ENCODE data around the gene AOX1. TPM values are rescaled to one million over a fixed set of nuclear protein-coding genes. Genes with fewer than 3 reads are reported as not detected.
"Not testable (repeated sequence)": the region's sequence is repeated elsewhere in the genome, so short reads cannot be mapped to it uniquely, and the experiment has no call there.

Gene AOX1
- polyA plus RNA-seq, 4 donors: 2.3 to 2.5 (median 2.3) TPM

- DNase-seq (ENCODE audit: low read depth in 4 of 4, low spot score in 2 of 4): no peak
Measured at GRCh38 chr2:200698217-200698616, 112.4 kb downstream of the AOX1 start.

- DNase-seq (ENCODE audit: low read depth in 4 of 4, low spot score in 2 of 4): no peak
Measured at GRCh38 chr2:200699310-200699709, 113.5 kb downstream of the AOX1 start.

GRCh38 chr2:200700856-200701255 is 115.0 kb downstream of the AOX1 start:
- DNase-seq (ENCODE audit: low read depth in 4 of 4, low spot score in 2 of 4): no peak

- no peak for DNase-seq (ENCODE audit: low read depth in 4 of 4, low spot score in 2 of 4)
Measured at GRCh38 chr2:200702044-200702443, 116.2 kb downstream of the AOX1 start.

- no peak for DNase-seq (ENCODE audit: low read depth in 4 of 4, low spot score in 2 of 4)
Measured at GRCh38 chr2:200702646-200703118, 116.9 kb downstream of the AOX1 start.

- DNase-seq (ENCODE audit: low read depth in 4 of 4, low spot score in 2 of 4): peak in 2 of 4 donors; percentile 29 to 63
Measured at GRCh38 chr2:200703127-200703925, 117.5 kb downstream of the AOX1 start.

- DNase-seq (ENCODE audit: low read depth in 4 of 4, low spot score in 2 of 4): no peak
Measured at GRCh38 chr2:200703926-200704637, 118.3 kb downstream of the AOX1 start.

GRCh38 chr2:200705305-200706041 is 119.7 kb downstream of the AOX1 start:
- no peak for DNase-seq (ENCODE audit: low read depth in 4 of 4, low spot score in 2 of 4)

- no peak for DNase-seq (ENCODE audit: low read depth in 4 of 4, low spot score in 2 of 4)
Measured at GRCh38 chr2:200708943-200709342, 123.1 kb downstream of the AOX1 start.

- peak; percentile 64 to 77 (median 72) for DNase-seq (ENCODE audit: low read depth in 4 of 4, low spot score in 2 of 4)
Measured at GRCh38 chr2:200713003-200713703, 127.3 kb downstream of the AOX1 start.

- no peak for DNase-seq (ENCODE audit: low read depth in 4 of 4, low spot score in 2 of 4)
Measured at GRCh38 chr2:200713704-200714064, 127.9 kb downstream of the AOX1 start.

- DNase-seq (ENCODE audit: low read depth in 4 of 4, low spot score in 2 of 4): not testable (repeated sequence)
Measured at GRCh38 chr2:200715014-200715413, 129.2 kb downstream of the AOX1 start.

- DNase-seq (ENCODE audit: low read depth in 4 of 4, low spot score in 2 of 4): no peak
Measured at GRCh38 chr2:200716386-200716785, 130.6 kb downstream of the AOX1 start.

Other genes starting within 250 kb of the AOX1 start
- 10 to 100 TPM; 14.0 to 18.8 (median 15.6) TPM for gene KCTD18, start 75.9 kb upstream of the AOX1 start, polyA plus RNA-seq (ENCODE audit: insufficient read length in 4 of 4)
- 10 to 100 TPM; 13.4 to 15.0 (median 13.9) TPM for gene SGO2, start 59.8 kb upstream of the AOX1 start, polyA plus RNA-seq (ENCODE audit: insufficient read length in 4 of 4)
- 100 to 1,000 TPM; 213 to 283 (median 261) TPM for gene BZW1, start 225.9 kb downstream of the AOX1 start, polyA plus RNA-seq (ENCODE audit: insufficient read length in 4 of 4)